ENCODE measurements around the gene MED12L.

DNA sequence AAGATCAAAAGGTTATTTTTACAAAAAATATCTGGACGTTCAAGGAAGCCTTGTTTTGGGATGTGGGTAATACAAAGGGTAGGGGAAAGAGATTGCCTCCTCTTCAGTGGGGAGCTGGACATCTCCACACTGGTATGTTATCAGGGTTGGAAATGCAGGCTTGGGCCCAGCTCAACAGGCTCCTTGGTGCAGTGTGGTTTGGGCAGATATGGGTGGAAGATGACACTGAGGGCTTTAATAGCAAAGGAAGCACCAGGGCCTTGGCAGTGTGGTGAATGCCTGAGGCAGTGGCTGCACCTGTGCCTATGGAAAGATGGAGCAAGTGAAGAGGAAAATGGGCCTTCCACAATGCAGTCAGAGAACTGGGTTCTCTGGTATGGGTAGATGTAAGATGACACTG, 11.2 kb upstream of the MED12L start:
- TF ChIP-seq, protein P1, sequence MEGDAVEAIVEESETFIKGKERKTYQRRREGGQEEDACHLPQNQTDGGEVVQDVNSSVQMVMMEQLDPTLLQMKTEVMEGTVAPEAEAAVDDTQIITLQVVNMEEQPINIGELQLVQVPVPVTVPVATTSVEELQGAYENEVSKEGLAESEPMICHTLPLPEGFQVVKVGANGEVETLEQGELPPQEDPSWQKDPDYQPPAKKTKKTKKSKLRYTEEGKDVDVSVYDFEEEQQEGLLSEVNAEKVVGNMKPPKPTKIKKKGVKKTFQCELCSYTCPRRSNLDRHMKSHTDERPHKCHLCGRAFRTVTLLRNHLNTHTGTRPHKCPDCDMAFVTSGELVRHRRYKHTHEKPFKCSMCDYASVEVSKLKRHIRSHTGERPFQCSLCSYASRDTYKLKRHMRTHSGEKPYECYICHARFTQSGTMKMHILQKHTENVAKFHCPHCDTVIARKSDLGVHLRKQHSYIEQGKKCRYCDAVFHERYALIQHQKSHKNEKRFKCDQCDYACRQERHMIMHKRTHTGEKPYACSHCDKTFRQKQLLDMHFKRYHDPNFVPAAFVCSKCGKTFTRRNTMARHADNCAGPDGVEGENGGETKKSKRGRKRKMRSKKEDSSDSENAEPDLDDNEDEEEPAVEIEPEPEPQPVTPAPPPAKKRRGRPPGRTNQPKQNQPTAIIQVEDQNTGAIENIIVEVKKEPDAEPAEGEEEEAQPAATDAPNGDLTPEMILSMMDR (IDR thresholded peaks at IDR 0.05; ENCODE audit: low read length) = no peak
- TF ChIP-seq EZH2phosphoT487 (IDR thresholded peaks at IDR 0.05; ENCODE audit: low read length) = no peak
